Left kidney (tissue), 2 donors: Measurements from ENCODE around the gene VSNL1. TPM values are rescaled to one million over a fixed set of nuclear protein-coding genes. Genes with fewer than 3 reads are reported as not detected.
"Not testable (repeated sequence)": the region's sequence is repeated elsewhere in the genome, so short reads cannot be mapped to it uniquely, and the experiment has no call there.

Experiments used
- DNase-seq: peaks from one replicate; pipeline ENCODE4 v3.0.0-alpha.2; 2013
- polyA plus RNA-seq: library from polyadenylated mRNA; unstranded; fragments of 120-200 nt; gene quantifications from one replicate; pipeline ENCODE4 v1.2.1, GENCODE V29; 2013; ENCODE audit not compliant: insufficient read length

The VSNL1 gene
- polyA plus RNA-seq, 1 donor: 4.4 TPM

- DNase-seq: no peak
Observed at GRCh38 chr2:17541531-17541950, 1.0 kb downstream of the VSNL1 start.

GRCh38 chr2:17542471-17542870 lies 2.0 kb downstream of the VSNL1 start:
- no peak for DNase-seq

- no peak for DNase-seq
Observed at GRCh38 chr2:17543131-17543660, 2.7 kb downstream of the VSNL1 start.

GRCh38 chr2:17543848-17544247 lies 3.4 kb downstream of the VSNL1 start:
- DNase-seq: no peak

GRCh38 chr2:17544256-17544655 lies 3.8 kb downstream of the VSNL1 start:
- no peak for DNase-seq

DNA sequence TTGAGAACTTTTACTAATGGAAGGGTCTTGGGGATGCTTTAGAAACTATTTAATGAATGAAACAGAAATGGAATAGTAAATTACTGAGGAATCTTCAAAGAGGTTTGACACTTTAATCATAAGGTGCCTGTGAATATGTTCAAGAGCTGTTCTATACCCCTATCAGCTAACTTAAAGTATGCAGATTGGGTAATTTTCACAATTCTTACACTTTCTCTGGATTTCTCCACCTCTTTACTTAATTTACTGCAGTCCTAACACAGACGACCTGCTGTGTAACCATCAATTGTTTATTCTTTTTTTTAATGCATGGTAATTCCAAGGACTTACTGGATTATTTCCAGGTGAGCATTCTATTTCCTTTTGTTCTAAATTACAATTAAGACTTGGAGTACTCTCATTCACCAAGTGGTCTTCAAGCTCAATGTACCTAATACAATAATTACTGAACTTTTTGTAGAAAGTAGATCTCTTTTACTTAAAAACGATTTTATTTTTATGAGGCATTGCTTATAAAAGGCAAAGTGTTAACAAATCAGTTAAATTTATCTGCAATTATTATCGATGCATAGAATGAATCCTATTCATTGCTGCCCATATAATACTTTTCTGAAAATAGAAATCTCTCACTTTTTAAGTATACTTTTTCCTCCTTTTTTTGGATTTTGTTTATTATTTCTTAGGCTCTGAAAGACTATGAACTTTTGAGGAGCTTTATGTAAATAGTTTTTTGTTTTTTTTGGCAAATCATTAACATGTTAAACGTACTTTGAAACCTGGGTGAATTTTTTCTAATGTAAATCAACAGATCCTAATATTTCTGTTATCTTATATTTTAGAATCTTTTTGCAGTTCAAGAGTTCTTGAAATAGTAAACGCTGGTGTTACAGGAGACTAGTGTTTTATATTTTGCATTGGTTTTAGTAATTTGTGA lies 5.5 kb downstream of the VSNL1 start:
- no peak for DNase-seq

GRCh38 chr2:17547237-17547636 lies 6.7 kb downstream of the VSNL1 start:
- no peak for DNase-seq

GRCh38 chr2:17547737-17548136 lies 7.2 kb downstream of the VSNL1 start:
- DNase-seq: no peak

DNA sequence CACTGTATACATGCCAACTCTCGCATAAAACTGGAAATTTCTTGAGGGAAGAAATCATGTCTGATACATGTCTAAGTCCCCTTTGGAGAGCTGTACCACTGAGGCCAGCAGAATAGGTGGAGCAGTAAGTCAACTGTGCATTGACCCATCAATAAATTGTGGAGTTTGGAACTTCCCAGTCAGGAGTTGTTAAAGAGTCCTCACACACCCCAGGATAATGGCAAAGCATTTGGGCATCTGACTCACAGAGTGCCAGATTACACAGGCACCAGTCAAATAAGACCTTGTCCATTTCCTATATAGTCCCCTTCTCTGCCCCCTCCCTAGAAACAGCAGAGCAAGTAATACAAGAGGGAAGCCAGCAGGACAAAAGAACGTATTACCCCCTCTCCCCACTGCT lies 10.4 kb downstream of the VSNL1 start:
- no peak for DNase-seq

DNA sequence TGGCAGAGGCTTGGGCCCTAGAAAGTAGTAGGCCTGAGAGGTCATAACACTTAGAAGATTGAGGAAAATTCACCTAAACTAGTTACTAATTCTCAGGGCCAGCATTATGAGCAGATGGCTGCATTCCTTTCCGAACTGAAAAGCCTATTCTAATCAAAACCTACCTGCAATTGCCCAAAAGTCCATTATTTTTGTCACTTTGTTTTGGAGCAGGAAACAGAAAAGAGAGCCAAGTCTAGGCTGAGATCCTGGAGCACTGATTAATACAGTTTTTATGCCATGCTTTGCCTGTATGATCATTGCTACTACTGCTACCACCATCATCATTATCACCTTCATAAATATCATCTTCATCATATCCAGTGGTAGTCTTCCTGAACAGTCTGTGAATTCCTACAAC lies 14.7 kb downstream of the VSNL1 start:
- DNase-seq: no peak

DNA sequence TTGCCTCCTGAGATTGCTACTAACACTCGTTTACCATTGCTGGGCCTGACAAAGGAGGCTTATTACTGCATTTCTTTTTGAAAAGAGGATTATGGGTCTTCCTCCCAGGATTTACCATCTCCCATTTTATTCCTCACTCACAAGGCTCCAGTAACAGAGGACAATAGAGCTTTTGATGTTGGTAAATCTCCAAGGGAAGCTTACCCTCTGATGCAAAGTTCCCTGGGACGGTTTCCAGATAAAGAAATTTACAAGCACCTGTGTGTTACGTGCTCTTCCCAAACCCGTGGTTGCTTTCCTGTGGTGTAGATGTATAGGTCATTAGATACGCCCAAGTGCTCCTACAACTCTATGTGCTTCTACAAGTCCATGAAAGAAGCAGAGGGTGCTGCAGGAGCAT lies 17.1 kb downstream of the VSNL1 start:
- DNase-seq: no peak

DNA sequence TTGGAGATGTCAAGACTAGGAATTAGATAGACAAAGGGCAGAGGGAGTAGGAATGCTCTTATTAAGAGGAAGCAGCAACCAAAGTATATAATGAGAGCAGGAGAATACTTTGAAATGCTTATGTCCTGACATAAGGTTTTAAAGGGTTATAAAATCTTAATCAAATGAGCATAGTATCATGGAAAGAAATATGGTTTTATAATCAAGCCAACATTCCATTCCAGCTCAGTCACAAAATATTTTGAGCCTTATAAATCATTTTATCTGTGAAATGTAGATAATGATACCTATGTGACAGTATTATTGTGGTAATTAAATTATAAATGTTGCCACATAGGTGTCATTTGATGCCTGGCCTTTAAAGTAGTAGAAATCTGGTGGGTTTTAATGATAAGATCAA lies 17.6 kb downstream of the VSNL1 start:
- DNase-seq: no peak

GRCh38 chr2:17558878-17559277 lies 18.4 kb downstream of the VSNL1 start:
- no peak for DNase-seq

GRCh38 chr2:17565726-17566125 lies 25.2 kb downstream of the VSNL1 start:
- DNase-seq: not testable (repeated sequence)

DNA sequence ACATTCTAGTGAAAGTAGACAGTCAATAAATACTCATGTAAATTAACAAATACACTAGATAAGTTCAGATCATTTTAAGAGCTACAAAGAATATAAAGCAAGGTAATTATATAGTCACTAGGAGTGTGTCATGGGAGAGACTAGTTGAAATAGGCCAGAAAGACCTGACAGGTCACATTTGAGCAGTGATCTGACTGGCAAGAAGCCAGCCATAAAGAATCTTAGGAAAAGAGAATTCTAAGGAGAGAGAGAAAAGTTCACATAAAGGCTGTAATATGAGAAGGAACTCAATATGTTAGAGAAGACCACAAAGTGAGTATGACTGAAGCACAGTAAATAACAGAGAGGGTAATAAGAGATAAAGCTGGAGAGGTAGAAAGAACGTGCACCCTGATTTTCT lies 31.2 kb downstream of the VSNL1 start:
- DNase-seq: no peak

DNA sequence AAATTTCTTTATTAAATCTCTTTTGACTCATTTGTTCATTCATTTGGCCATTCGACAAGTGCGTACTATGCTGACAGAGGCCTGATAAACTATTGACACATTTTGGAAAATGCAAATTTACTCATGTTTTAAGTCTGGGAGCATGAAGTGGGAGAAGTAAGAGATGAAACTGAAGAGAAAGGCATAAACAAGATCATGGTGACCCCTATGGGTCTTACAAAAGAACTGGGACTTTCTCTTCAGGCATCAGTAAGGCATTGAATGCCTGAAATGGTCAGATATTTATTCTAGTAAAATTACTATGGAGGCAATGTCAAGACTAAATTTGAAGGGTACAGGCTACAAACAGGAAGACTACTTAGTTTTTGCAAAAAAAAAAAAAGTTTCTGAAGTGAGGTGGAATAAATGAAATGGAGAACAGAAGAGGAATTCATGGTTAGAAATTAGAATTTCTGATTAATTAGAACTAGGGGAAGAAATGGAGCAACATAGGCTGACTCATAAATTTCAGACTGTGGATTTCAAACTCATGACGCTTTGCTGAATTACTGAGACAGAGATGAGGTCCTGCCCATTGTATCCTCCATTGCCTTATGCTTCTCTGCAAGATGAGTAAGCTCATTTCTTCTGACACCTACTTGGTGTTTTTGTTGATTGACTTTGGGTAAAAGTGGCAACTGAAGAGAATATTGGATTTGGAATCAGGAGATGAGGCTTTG lies 32.7 kb downstream of the VSNL1 start:
- no peak for DNase-seq

DNA sequence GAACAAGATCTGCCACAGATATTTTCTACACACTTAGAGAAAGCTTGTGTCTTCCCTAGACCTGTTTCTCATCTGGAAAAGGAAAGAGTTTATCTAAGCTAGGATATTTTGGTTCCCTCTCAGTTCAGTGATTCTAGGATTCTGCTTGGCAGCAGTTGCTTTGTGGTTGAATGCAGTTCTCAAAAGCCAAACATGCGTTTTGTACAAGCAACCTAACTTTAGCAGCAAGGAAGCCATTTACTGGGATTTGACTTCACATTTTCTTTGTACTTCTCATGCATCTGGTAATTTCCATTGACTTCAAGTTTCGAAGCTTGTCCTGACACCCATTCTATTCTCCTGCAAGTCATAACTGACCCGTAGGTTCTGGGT lies 33.3 kb downstream of the VSNL1 start:
- no peak for DNase-seq

- no peak for DNase-seq
Observed at GRCh38 chr2:17574406-17575073, 34.0 kb downstream of the VSNL1 start.

DNA sequence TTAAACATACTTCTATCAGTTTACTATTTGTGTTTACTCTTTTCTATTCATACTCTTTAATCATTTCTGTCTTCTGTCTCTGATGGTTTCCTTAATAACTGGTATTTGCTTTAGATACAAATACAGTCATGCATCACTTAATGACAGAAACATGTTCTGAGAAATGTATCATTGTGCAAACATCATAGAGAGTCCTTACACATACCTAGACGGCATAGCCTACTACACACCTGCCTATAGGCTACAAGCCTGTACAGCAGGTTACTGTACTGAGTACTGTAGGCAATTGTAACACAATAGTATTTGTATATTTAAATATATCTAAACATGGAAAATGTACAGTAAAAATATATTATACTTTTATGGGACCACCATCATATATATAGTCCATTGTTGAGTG lies 36.3 kb downstream of the VSNL1 start:
- no peak for DNase-seq

DNA sequence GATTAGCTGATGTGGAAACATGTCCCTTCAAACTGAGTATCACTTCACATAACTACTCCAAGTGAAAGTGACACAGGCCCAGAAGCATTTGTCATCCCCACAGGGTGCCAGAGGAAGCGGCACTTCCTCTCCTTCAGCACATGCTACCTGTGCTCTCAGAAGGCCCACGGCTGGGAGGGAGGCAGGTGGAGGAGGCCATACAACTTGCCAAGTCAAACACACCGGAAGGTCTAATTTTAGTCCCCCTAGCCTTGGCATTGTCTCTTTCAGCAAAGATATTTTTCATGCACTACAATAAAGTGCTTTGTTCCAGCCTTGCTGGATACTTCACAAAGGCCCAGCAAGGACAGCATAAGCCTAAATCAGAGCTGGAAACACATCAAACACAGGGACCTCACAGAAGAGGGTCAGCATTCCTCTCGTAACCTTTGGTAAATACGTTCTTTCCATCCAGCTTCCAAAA lies 38.0 kb downstream of the VSNL1 start:
- no peak for DNase-seq

DNA sequence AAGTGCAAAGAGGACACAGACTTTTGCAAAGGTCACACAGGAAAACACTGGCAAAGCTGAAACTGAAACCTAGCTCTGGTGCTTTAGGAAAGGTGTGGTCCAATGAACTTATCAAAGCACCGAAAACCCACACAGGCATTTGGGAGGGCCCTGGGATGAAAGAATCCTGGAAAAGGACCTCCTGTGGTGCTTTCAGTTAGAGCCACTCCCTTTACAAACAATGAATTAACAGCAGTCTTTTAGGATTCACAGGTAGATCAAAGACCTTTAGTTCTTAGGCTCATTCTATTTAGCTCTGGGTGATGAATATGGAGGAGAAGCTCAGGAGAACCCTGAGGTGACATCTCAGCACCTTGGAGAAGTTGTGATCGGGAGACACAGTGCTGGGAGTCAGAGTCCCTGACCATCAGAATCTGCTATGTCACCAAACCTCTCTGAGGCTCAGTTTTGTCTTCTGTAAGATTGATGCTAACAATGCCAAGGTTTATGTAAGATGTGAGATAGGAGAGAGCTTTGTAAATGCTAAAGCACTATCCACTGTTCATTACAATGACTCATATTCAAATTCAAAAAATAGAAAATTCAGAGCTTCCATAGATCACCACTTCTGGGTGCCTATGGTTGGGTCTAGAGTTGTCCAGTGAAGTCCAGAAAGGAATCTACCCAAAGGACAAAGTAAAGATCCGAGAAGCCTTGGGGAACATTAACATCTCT lies 39.3 kb downstream of the VSNL1 start:
- DNase-seq: no peak

- no peak for DNase-seq
Observed at GRCh38 chr2:17580319-17580715, 39.8 kb downstream of the VSNL1 start.
